Uterus (tissue), 4 donors: ENCODE data around the gene THY1. TPM values are rescaled to one million over a fixed set of nuclear protein-coding genes. Genes with fewer than 3 reads are reported as not detected.

Source experiments
- DNase-seq, 2 donors: peaks; one replicate each; pipeline ENCODE4 v3.0.0-alpha.2; 2019 to 2020
- H3K27ac ChIP-seq, 2 donors: fragments of 200-600 bp; sonication (generic); 1 replicate in 1 of 2; 2 replicates in 1 of 2; pipeline ENCODE4 v1.5.1; 2016 to 2018
- H3K27me3 ChIP-seq, 2 donors: fragments of 200-600 bp; sonication (generic); one replicate each; pipeline ENCODE4 v1.5.1; 2018 to 2019; ENCODE audit warnings: control low read depth in 1 of 2
- H3K36me3 ChIP-seq, 2 donors: fragments of 200-600 bp; sonication (generic); one replicate each; pipeline ENCODE4 v1.5.1; 2019; ENCODE audit warnings: control low read depth in 1 of 2
- H3K4me1 ChIP-seq, 2 donors: fragments of 200-600 bp; sonication (generic); one replicate each; pipeline ENCODE4 v1.5.1; 2018 to 2019; ENCODE audit warnings: control low read depth in 1 of 2
- H3K4me3 ChIP-seq, 2 donors: fragments of 200-600 bp; sonication (generic); 1 replicate in 1 of 2; 2 replicates in 1 of 2; pipeline ENCODE4 v1.5.1; 2018 to 2019; ENCODE audit warnings: mild to moderate bottlenecking in 1 of 2
- H3K9me3 ChIP-seq, 2 donors: fragments of 200-600 bp; sonication (generic); one replicate each; pipeline ENCODE4 v1.5.1; 2019; ENCODE audit warnings: control low read depth in 1 of 2
- POLR2A ChIP-seq, 2 donors: fragments of 450-650 bp; IDR thresholded peaks; one replicate each; pipeline ENCODE4 v1.6.1; 2016; ENCODE audit warnings: antibody characterized with exemption in 2 of 2, mild to moderate bottlenecking in 1 of 2, moderate library complexity in 1 of 2
- intact Hi-C: fragments of 100-400 bp; cut with DNase I; formaldehyde crosslinking; loops from one replicate; pipeline ENCODE4 v1.15.1; 2023; ENCODE audit warnings: low total_unique reads
- small RNA-seq: library from RNA; depleted of rRNA; stranded (forward); fragments of <200 nt; gene quantifications from one replicate; pipeline ENCODE3, GENCODE V24; 2016
- total RNA-seq, 4 donors: library from RNA; depleted of rRNA in 3 of 4; stranded (reverse); fragments of >200 nt in 3 of 4; gene quantifications; one replicate each; pipeline versions ENCODE4 v1.1.0 to v1.2.4, GENCODE V29; 2014 to 2023
- TF ChIP-seq, protein P1 (sequence below), 4 experiments: fragments of 200-600 bp in 2 of 4; fragments of 450-650 bp in 2 of 4; sonication (generic) in 2 of 4; IDR thresholded peaks; one replicate each; pipeline ENCODE4 v1.5.1; 2016 to 2019; ENCODE audit warnings: antibody characterized with exemption in 4 of 4, mild to moderate bottlenecking in 2 of 4, moderate library complexity in 1 of 4
- donor health status: DM: yes; HTN: yes; CAD: no.

THY1 gene
- total RNA-seq, 4 donors from 2014 or later: 10.7 to 88.9 (median 41.3) TPM

DNA sequence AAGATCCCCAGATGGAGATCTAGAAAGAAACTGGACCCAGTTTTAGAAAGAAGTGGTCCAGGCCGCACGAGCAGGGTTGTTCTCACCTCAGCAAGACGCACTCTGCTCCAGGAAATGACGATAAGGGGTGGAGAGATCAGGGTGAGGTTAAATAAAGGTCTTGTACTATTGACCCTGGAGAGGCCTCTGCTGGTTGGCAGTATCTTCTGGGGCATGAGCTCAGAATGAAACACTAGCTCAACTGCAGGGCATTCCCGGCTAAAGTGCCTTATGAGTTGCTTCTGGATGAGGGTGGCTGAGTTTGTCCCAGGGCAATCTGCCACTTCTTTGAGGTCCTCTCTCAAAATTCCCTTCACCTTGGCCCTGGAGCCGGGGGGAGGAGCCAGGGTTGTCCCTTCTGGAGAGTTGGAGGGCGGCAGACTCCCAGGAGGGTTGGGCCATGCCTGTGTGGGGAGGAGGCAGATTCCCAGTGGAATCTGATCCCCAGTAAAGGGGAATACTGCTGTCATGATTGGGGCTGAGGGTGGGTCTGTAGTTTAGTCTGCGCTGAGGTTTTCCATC is 52.4 kb downstream of the THY1 start:
- H3K4me3 ChIP-seq: no peak overlapping the region
- intact Hi-C loops: no loop called here
- no peaks in the 10 kb centered on the region for H3K36me3 ChIP-seq
- DNase-seq: peak in 1 of 2 donors; percentile 49
- no peak for TF ChIP-seq POLR2A (IDR thresholded peaks at IDR 0.05)
- TF ChIP-seq, protein P1, sequence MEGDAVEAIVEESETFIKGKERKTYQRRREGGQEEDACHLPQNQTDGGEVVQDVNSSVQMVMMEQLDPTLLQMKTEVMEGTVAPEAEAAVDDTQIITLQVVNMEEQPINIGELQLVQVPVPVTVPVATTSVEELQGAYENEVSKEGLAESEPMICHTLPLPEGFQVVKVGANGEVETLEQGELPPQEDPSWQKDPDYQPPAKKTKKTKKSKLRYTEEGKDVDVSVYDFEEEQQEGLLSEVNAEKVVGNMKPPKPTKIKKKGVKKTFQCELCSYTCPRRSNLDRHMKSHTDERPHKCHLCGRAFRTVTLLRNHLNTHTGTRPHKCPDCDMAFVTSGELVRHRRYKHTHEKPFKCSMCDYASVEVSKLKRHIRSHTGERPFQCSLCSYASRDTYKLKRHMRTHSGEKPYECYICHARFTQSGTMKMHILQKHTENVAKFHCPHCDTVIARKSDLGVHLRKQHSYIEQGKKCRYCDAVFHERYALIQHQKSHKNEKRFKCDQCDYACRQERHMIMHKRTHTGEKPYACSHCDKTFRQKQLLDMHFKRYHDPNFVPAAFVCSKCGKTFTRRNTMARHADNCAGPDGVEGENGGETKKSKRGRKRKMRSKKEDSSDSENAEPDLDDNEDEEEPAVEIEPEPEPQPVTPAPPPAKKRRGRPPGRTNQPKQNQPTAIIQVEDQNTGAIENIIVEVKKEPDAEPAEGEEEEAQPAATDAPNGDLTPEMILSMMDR (IDR thresholded peaks at IDR 0.05): no peak
- no peaks in the 10 kb centered on the region for H3K9me3 ChIP-seq
- peaks cover 16 to 28% of the 10 kb centered on the region in 2 donors for H3K4me1 ChIP-seq
- no peaks in the 10 kb centered on the region for H3K27me3 ChIP-seq
- H3K27ac ChIP-seq: peak overlapping the region; percentile 41 to 94

DNA sequence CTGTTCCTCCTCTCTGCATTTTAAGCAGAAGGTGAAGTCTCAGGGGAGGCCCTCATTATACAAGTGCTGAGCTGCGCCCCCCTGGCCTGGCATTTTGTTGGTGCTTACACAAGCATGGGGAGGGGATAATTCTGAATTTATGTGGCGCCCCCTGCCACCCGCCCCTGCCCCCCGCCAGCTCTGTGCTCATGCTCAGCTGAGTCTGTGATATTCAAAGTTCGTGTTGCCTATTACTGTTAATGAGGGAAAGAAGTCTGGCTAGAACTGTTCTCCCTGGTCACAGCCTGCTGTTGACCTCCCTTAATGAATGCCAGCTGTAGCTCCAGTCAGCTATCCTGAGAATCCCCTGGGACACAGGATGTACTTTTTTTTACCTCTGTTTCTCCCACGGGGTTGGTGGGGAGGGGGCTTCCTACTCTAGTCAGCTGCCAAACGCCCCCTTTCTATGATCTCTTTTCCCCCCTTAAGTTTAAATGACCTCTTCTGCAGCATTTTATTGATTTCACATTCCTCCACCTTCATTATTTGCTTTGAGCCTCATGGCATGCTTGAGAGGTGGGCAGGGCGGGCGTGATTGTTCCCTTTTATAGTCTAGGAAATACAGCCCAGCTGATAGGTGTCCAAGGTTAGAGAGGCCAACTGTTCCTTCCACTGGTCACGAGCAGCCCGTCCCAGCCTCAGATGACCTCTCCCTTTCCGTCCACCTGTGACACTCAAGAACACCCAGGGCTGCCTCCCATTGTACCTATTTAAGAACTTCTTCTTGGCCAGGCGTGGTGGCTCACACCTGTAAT is 53.6 kb downstream of the THY1 start:
- intact Hi-C loops: no loop called here
- Histone ChIP-seq H3K27me3 (no peaks in the 10 kb centered on the region), H3K9me3 (no peaks in the 10 kb centered on the region), H3K27ac (peak overlapping the region; percentile 82 to 94), H3K4me3 (no peak overlapping the region), H3K36me3 (no peaks in the 10 kb centered on the region), H3K4me1 (peaks cover 9 to 20% of the 10 kb centered on the region in 2 donors)
- TF ChIP-seq POLR2A (IDR thresholded peaks at IDR 0.05): no peak
- TF ChIP-seq, protein P1 (IDR thresholded peaks at IDR 0.05): no peak
- no peak for DNase-seq

DNA sequence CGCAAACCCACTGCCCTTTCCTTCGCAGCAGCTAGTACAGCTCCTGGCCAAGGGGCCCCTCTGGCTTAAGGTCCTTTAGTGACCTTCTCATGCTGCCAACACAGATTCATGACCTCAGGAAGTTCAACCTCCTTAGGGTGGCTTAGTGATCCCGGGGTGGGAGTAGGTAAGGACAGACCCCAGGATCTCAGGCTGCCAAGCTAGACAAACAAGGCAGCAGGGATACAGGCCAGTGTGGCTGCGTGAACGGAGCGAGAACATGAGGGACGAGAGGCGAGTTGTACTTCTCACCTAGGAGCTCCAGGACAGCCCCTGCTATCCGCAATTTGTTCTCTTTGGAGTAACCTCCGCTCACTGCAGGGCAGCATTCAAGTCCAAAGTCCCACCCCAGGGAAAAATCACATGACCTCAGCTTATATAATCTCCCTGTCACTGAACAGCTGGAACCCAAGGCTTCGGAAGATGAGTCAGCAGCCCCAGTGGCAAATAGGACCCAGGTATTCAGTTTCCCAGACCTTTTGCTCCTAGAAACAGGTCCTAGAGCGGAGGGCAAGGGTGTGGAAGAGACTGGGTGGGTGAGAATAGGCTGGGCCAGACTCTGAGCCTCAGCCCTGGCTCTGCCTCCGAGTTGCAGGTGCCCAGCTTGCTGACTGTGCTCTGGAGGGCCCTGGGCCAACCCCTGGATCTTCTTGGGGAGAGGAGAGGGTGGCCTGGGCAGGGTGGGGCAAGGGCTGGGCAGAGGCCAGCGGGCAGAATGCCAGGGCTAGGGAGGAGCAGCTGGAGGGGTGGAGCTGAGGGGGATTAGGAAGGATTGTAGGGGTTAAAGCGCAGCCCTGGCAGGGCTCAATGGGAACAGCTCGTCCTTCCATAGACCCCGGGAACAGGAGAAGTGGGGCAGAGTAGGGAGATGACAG is 54.6 kb downstream of the THY1 start:
- H3K27me3 ChIP-seq: no peaks in the 10 kb centered on the region
- H3K27ac ChIP-seq: peak overlapping the region; percentile 82 to 94
- no peak overlapping the region for H3K4me3 ChIP-seq
- intact Hi-C loops: no loop called here
- DNase-seq: peak; percentile 51 to 73
- H3K36me3 ChIP-seq: no peaks in the 10 kb centered on the region
- peaks cover 9 to 22% of the 10 kb centered on the region in 2 donors for H3K4me1 ChIP-seq
- H3K9me3 ChIP-seq: no peaks in the 10 kb centered on the region
- no peak for TF ChIP-seq POLR2A (IDR thresholded peaks at IDR 0.05)
- TF ChIP-seq, protein P1 (IDR thresholded peaks at IDR 0.05): no peak

DNA sequence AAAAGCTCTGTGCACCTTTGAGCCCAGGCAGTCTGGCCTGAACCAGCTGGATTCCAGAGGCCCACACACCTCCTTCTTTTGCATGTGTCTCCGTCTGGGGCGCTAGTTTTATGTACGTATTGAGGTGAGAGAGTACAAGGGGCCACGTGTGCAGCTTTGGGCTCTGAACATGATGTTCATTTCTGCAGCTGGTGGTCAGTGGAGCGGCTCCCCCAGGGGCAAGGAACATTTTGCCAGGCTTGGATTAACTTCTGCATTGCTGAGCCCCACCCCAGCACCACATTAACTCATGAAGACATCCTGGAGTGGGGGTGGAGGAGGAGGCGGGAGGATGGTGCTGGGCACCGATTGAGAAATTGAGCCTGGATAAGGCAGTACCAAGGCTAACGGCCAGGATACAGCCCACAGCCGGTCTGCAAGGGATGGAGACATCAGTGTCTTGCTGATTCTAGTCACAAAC is 55.3 kb downstream of the THY1 start:
- no peaks in the 10 kb centered on the region for H3K27me3 ChIP-seq
- peak; percentile 38 to 55 for DNase-seq
- intact Hi-C loops: no loop called here

More for the DNA sequence above, 55.3 kb downstream of the THY1 start:
- no peaks in the 10 kb centered on the region for H3K9me3 ChIP-seq
- TF ChIP-seq, protein P1 (IDR thresholded peaks at IDR 0.05): no peak
- no peak for TF ChIP-seq POLR2A (IDR thresholded peaks at IDR 0.05)
- peaks cover 9 to 22% of the 10 kb centered on the region in 2 donors for H3K4me1 ChIP-seq
- H3K27ac ChIP-seq: peak overlapping the region; percentile 82 to 94
- H3K4me3 ChIP-seq: no peak overlapping the region
- no peaks in the 10 kb centered on the region for H3K36me3 ChIP-seq

Small RNA genes within 50 kb of the gene (small RNA-seq; reads per million reads assigned to genes)
- not detected for gene AP003396.4

Other genes with a start within 250 kb of the THY1 start
- gene NHERF4, start 237.7 kb downstream of the THY1 start, total RNA-seq: under 1 TPM in 2 of 4 donors, not detected in 2; under 0.01 to 0.41 TPM
- 10 to 100 TPM in 3 of 4 donors, 1 to 10 TPM in 1; 10.0 to 39.9 (median 13.0) TPM for gene CBL, start 216.8 kb downstream of the THY1 start, total RNA-seq
- gene MCAM, start 106.0 kb downstream of the THY1 start, total RNA-seq: 100 to 1,000 TPM; 228 to 564 (median 354) TPM
- gene RNF26, start 88.6 kb downstream of the THY1 start, total RNA-seq: 10 to 100 TPM in 1 of 4 donors, 1 to 10 TPM in 3; 3.3 to 23.1 (median 6.8) TPM
- gene C1QTNF5, start 82.3 kb downstream of the THY1 start, total RNA-seq: 10 to 100 TPM in 3 of 4 donors, 1 to 10 TPM in 1; 6.5 to 40.2 (median 35.7) TPM
- gene MFRP, start 76.5 kb downstream of the THY1 start, total RNA-seq: under 1 TPM in 2 of 4 donors, not detected in 2; 0.07 to 0.26 TPM
- 10 to 100 TPM in 1 of 4 donors, 1 to 10 TPM in 1, under 1 TPM in 1, not detected in 1; 0.29 to 28.2 (median 2.1) TPM for gene USP2, start 41.5 kb downstream of the THY1 start, total RNA-seq